Lower leg skin (tissue), 4 donors: ENCODE data around the gene ZSCAN2. TPM values are rescaled to one million over a fixed set of nuclear protein-coding genes. Genes with fewer than 3 reads are reported as not detected.
"Not testable (repeated sequence)": the region's sequence is repeated elsewhere in the genome, so short reads cannot be mapped to it uniquely, and the experiment has no call there.

ENCODE experiments used
- DNase-seq, 2 donors: peaks; one replicate each; pipeline ENCODE4 v3.0.0-alpha.2; 2019; ENCODE audit warnings: low spot score in 2 of 2
- H3K4me3 ChIP-seq: fragments of 200-600 bp; sonication (generic); 2 replicates; pipeline ENCODE4 v1.5.1; 2017; ENCODE audit warnings: mild to moderate bottlenecking, low read depth; ENCODE audit not compliant: poor library complexity, severe bottlenecking
- POLR2A ChIP-seq, 2 donors: fragments of 450-650 bp; IDR thresholded peaks; one replicate each; pipeline ENCODE4 v1.6.1; 2016 to 2017; ENCODE audit warnings: antibody characterized with exemption in 2 of 2, mild to moderate bottlenecking in 1 of 2, moderate library complexity in 1 of 2
- WGBS, 2 donors: methylation state at CpG; one replicate each; pipeline ENCODE4 v1.1.5; 2018; 5-methylcytosine and 5-hydroxymethylcytosine counted together
- intact Hi-C: fragments of 100-400 bp; cut with DNase I; formaldehyde crosslinking; loops from one replicate; pipeline ENCODE4 v1.15.0; 2023; ENCODE audit warnings: low total_unique reads
- total RNA-seq, 4 donors: library from RNA; depleted of rRNA; stranded (reverse); fragments of >200 nt; gene quantifications; one replicate each; pipeline ENCODE4 v1.1.0, GENCODE V29; 2016
- TF ChIP-seq, protein P1 (sequence below), 3 donors: fragments of 450-650 bp; IDR thresholded peaks; one replicate each; pipeline ENCODE4 v1.5.1; 2016; ENCODE audit warnings: antibody characterized with exemption in 3 of 3, mild to moderate bottlenecking in 3 of 3, moderate library complexity in 2 of 3

The ZSCAN2 gene
- total RNA-seq, 4 donors from 2014 or later: 3.0 to 11.4 (median 6.7) TPM

DNA sequence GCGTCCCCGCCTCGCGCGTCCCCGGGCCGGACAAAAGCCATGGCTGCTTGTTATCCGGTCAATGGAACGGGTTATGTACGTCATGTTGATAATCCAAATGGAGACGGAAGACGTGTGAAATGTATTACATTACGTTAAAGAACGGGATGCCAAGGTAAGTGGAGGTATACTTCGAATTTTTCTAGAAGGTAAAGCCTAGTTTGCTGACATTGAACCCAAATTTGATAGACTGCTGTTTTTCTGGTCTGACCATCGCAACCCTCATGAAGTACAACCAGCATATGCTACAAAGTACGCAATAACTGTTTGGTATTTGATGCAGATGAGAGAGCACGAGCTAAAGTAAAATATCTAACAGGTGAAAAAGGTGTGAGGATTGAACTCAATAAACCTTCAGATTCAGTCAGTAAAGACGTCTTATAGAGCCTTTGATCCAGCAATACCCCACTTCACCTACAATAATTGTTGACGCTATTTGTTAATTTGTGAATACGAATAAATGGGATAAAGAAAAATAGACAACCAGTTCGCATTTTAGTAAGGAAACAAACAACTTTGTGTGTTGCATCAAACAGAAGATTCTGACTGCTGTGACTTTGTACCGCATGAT is 33.5 kb downstream of the ZSCAN2 start:
- WGBS, 2 donors: 35 to 37% methylated on average over 23 of the region's 23 CpGs

DNA sequence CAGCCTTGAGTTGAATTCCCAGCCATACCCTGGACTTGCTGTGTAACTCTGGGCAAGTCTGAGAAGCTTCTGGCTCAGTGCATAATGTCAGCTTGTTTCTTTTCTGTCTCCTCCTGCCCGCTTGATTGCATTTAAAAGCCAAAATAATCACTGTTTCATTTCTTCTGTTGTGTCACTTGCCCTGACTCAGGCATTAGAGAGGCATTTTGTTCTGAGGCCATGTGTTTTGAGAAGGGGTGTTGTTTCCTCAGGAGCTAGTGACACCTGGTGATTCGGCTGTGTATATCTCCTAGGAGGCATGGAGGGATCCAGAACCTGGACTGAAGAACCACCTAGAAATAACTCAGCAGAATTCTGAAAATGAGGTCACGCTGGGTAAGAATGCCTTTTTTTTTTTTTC is 37.3 kb downstream of the ZSCAN2 start:
- no peak for DNase-seq
- TF ChIP-seq POLR2A (IDR thresholded peaks at IDR 0.05): no peak
- TF ChIP-seq, protein P1, sequence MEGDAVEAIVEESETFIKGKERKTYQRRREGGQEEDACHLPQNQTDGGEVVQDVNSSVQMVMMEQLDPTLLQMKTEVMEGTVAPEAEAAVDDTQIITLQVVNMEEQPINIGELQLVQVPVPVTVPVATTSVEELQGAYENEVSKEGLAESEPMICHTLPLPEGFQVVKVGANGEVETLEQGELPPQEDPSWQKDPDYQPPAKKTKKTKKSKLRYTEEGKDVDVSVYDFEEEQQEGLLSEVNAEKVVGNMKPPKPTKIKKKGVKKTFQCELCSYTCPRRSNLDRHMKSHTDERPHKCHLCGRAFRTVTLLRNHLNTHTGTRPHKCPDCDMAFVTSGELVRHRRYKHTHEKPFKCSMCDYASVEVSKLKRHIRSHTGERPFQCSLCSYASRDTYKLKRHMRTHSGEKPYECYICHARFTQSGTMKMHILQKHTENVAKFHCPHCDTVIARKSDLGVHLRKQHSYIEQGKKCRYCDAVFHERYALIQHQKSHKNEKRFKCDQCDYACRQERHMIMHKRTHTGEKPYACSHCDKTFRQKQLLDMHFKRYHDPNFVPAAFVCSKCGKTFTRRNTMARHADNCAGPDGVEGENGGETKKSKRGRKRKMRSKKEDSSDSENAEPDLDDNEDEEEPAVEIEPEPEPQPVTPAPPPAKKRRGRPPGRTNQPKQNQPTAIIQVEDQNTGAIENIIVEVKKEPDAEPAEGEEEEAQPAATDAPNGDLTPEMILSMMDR (IDR thresholded peaks at IDR 0.05): no peak
- intact Hi-C loops: no loop called here
- no peak overlapping the region for H3K4me3 ChIP-seq
- 76% methylated on average over 3 of the region's 3 CpGs for WGBS, 2 donors

More for the DNA sequence above, 33.5 kb downstream of the ZSCAN2 start:
- no peak for DNase-seq
- H3K4me3 ChIP-seq: peak overlapping the region; percentile 34
- intact Hi-C loops: no loop called here
- TF ChIP-seq, protein P1 (IDR thresholded peaks at IDR 0.05): no peak
- TF ChIP-seq POLR2A (IDR thresholded peaks at IDR 0.05): no peak

DNA sequence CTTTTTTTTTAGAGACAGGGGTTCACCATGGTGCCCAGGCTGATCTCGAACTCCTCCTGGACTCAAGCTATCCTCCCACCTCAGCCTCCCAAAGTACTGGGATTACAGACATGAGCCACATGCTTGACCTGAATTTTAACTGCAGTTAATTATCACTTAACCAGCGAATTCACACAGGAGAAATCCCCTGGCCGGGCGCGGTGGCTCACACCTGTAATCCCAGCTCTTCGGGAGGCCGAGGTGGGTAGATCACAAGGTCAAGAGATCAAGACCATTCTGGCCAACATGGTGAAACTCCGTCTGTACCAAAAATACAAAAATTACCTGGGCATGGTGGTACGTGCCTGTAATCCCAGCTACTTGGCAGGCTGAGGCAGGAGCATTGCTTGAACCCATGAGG is 41.1 kb downstream of the ZSCAN2 start:
- DNase-seq, intact Hi-C loops, H3K4me3 ChIP-seq: not testable (repeated sequence)
- WGBS, 2 donors: 97% methylated on average over 9 of the region's 9 CpGs

DNA sequence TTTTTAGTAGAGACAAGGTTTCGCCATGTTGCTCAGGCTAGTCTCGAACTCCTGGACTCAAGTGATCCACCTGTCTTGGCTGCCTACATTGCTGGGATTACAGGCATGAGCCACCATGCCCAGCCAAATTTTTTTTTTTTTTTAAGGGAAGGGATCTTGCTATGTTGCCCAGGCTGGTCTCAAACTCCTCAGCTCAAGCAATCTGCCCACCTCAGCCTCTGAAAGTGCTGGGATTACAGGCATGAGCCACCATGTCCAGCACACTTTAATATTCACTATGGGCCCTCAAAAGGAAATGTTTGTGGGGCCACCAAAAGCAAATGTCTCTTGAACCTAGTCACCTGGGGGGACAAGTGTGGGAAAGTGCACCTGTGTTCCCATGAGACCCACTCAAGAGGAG is 41.8 kb downstream of the ZSCAN2 start:
- DNase-seq, H3K4me3 ChIP-seq, intact Hi-C loops: not testable (repeated sequence)
- WGBS, 2 donors: 50 to 76% methylated on average over 2 of the region's 2 CpGs

DNA sequence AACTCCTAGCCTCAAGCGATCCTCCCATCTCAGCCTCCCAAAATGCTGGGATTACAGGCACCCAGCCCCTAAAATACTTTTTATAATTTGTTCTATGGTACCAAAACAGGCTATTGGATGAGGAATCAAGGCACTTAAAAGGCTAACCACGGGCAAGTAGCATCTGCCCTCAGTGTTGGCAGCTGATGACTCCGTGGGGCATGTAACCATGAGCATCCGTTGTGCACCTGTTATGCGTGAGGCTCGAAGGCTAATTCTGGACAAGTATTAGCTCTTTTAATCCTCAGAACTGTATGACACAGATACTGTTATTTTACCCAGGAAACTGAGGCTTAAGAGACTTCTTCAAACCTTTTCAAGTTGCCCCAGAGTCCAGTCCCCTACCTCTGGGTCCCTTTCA is 43.0 kb downstream of the ZSCAN2 start:
- intact Hi-C loops: no loop called here
- TF ChIP-seq, protein P1 (IDR thresholded peaks at IDR 0.05): no peak
- TF ChIP-seq POLR2A (IDR thresholded peaks at IDR 0.05): no peak
- DNase-seq: no peak
- 87 to 88% methylated on average over 6 of the region's 6 CpGs for WGBS, 2 donors
- H3K4me3 ChIP-seq: no peak overlapping the region

DNA sequence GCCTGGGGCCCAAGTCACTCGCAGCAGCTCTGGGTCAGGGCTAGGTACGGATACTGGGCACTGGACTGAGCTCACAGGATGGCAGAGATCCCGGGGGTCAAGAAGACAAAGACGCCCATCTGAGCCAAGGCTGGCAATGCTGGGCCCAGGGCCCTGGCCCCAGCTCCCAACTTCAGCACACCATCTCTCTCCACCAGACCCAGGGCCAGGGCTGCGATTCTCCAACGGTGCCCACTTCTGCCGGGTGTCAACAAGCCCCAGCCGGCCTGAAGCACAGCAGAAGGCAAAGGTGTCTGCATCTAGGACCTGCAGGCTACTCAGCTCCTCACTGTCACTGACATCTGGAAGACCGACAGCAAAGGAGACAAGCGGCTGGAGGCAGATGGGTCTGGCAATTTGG is 44.7 kb downstream of the ZSCAN2 start:
- 94 to 95% methylated on average over 10 of the region's 10 CpGs for whole genome bisulfite sequencing, 2 donors
- intact Hi-C loops: no loop called here
- no peak for DNase-seq
- no peak overlapping the region for H3K4me3 ChIP-seq
- no peak for TF ChIP-seq POLR2A (IDR thresholded peaks at IDR 0.05)
- TF ChIP-seq, protein P1 (IDR thresholded peaks at IDR 0.05): no peak

DNA sequence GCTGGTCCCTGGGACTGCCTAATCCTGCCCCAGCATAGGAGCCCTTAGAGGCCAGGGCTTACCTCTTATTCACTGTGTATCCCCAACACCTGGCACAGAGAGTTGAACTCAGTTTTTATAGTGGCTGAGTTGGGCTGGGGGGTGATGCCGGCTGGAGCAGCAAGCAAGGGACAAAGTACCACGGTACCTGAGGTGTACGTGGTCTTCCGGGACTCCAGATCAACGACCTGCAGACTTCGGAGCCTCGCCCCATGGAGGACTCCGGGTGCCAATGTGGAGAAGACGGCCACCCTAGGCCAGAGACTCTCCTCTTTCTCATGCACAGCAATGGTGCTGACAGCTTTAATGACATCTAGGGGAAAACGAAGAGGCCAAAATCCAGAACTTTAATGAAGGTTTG is 45.2 kb downstream of the ZSCAN2 start:
- TF ChIP-seq, protein P1 (IDR thresholded peaks at IDR 0.05): no peak
- TF ChIP-seq POLR2A (IDR thresholded peaks at IDR 0.05): no peak
- no peak for DNase-seq
- WGBS, 2 donors: 91 to 93% methylated on average over 10 of the region's 10 CpGs
- intact Hi-C loops: no loop called here
- H3K4me3 ChIP-seq: no peak overlapping the region
